Progenitor cell of endocrine pancreas (in vitro differentiated cells): ENCODE measurements around the gene CHRNA3. TPM values are rescaled to one million over a fixed set of nuclear protein-coding genes. Genes with fewer than 3 reads are reported as not detected.

Experiments
- DNase-seq: peaks from one replicate; pipeline ENCODE4 v3.0.0; 2021; ENCODE audit warnings: low spot score; ENCODE audit not compliant: unreplicated experiment
- H3K27ac Mint-ChIP-seq: 2 replicates; pipeline ENCODE4 v1.8.0; 2021; ENCODE audit warnings: mild to moderate bottlenecking, moderate library complexity, mixed read lengths
- H3K27me3 Mint-ChIP-seq: 2 replicates; pipeline ENCODE4 v1.8.0; 2021; ENCODE audit warnings: mixed read lengths
- H3K36me3 Mint-ChIP-seq: 2 replicates; pipeline ENCODE4 v1.8.0; 2022; ENCODE audit warnings: mixed read lengths; ENCODE audit not compliant: insufficient read depth
- H3K4me1 Mint-ChIP-seq: 2 replicates; pipeline ENCODE4 v1.8.0; 2021; ENCODE audit warnings: low read depth, mixed read lengths
- H3K4me3 Mint-ChIP-seq: 2 replicates; pipeline ENCODE4 v1.8.0; 2021; ENCODE audit warnings: low read depth, mild to moderate bottlenecking, moderate library complexity, mixed read lengths
- H3K9me3 Mint-ChIP-seq: 2 replicates; pipeline ENCODE4 v1.8.0; 2021; ENCODE audit warnings: low read depth, mixed read lengths
- CTCF ChIP-seq: fragments of 200-600 bp; sonication (generic); IDR thresholded peaks from one replicate; pipeline ENCODE4 v1.5.0; 2021; ENCODE audit warnings: antibody characterized with exemption, mild to moderate bottlenecking; ENCODE audit not compliant: unreplicated experiment
- total RNA-seq: library from RNA; stranded (reverse); gene quantifications from 2 replicates; pipeline ENCODE4 v1.2.1, GENCODE V29; 2021

The CHRNA3 gene
- total RNA-seq, 1 donor from 2014 or later = 0.29 TPM

GRCh38 chr15:78651930-78652615 is 31.3 kb upstream of the CHRNA3 start:
- no peak for DNase-seq
- H3K36me3 Mint-ChIP-seq = no peaks in the 10 kb centered on the region
- peaks cover 21% of the 10 kb centered on the region for H3K27me3 Mint-ChIP-seq
- H3K4me3 Mint-ChIP-seq = no peak overlapping the region
- no peaks in the 10 kb centered on the region for H3K9me3 Mint-ChIP-seq
- no peaks in the 10 kb centered on the region for H3K4me1 Mint-ChIP-seq
- H3K27ac Mint-ChIP-seq = no peak overlapping the region
- no peak for TF ChIP-seq CTCF

- no peak for DNase-seq
- Mint-ChIP-seq H3K9me3 (no peaks in the 10 kb centered on the region), H3K4me3 (no peak overlapping the region), H3K27ac (no peak overlapping the region), H3K27me3 (peaks cover 21% of the 10 kb centered on the region), H3K36me3 (no peaks in the 10 kb centered on the region), H3K4me1 (no peaks in the 10 kb centered on the region)
- no peak for TF ChIP-seq CTCF
Measured at GRCh38 chr15:78651007-78651406, 30.2 kb upstream of the CHRNA3 start.

- no peak for DNase-seq
- Mint-ChIP-seq H3K36me3 (no peaks in the 10 kb centered on the region), H3K9me3 (no peaks in the 10 kb centered on the region), H3K4me1 (no peaks in the 10 kb centered on the region), H3K27ac (no peak overlapping the region), H3K27me3 (peaks cover 20% of the 10 kb centered on the region), H3K4me3 (no peak overlapping the region)
- TF ChIP-seq CTCF = no peak
Measured at GRCh38 chr15:78650022-78650421, 29.2 kb upstream of the CHRNA3 start.

GRCh38 chr15:78645009-78645408 is 24.2 kb upstream of the CHRNA3 start:
- peaks cover 24% of the 10 kb centered on the region for H3K27me3 Mint-ChIP-seq
- TF ChIP-seq CTCF = no peak
- H3K27ac Mint-ChIP-seq = no peak overlapping the region
- peaks cover 3% of the 10 kb centered on the region for H3K4me1 Mint-ChIP-seq
- DNase-seq = no peak
- H3K4me3 Mint-ChIP-seq = no peak overlapping the region
- no peaks in the 10 kb centered on the region for H3K36me3 Mint-ChIP-seq
- no peaks in the 10 kb centered on the region for H3K9me3 Mint-ChIP-seq

- Mint-ChIP-seq H3K4me3 (no peak overlapping the region), H3K9me3 (no peaks in the 10 kb centered on the region), H3K27ac (no peak overlapping the region), H3K27me3 (peaks cover 28% of the 10 kb centered on the region), H3K4me1 (peaks cover 3% of the 10 kb centered on the region), H3K36me3 (no peaks in the 10 kb centered on the region)
- no peak for TF ChIP-seq CTCF
- no peak for DNase-seq
Measured at GRCh38 chr15:78642331-78642730, 21.5 kb upstream of the CHRNA3 start.
